ENCODE data around the gene PNPLA6. TPM values are rescaled to one million over a fixed set of nuclear protein-coding genes. Genes with fewer than 3 reads are reported as not detected.

Gene PNPLA6
- total RNA-seq, 1 experiment from 2014 or later = 60.1 TPM

GRCh38 chr19:7552781-7553180, 17.3 kb downstream of the PNPLA6 start:
- no peak for TF ChIP-seq CTCF (IDR thresholded peaks at IDR 0.05; ENCODE audit: unreplicated experiment)
- CTCF ChIA-PET = no interaction called here
- intact Hi-C loops (cut with micrococcal nuclease; ENCODE audit: unreplicated experiment) = no loop called here
- no TSS peak for BruUV-seq (replicated peaks)
- Mint-ChIP-seq H3K4me1 (ENCODE audit: low read depth, unreplicated experiment) (no peaks in the 10 kb centered on the region), H3K4me3 (ENCODE audit: low read depth, unreplicated experiment) (no peak overlapping the region), H3K9me3 (ENCODE audit: low read depth, unreplicated experiment) (no peaks in the 10 kb centered on the region), H3K27me3 (ENCODE audit: unreplicated experiment) (no peaks in the 10 kb centered on the region), H3K27ac (ENCODE audit: unreplicated experiment) (no peak overlapping the region), H3K36me3 (ENCODE audit: insufficient read depth, unreplicated experiment) (peaks cover 16% of the 10 kb centered on the region)
- DNase-seq = no peak

GRCh38 chr19:7554565-7554964, 19.0 kb downstream of the PNPLA6 start:
- no TSS peak for BruUV-seq (replicated peaks)
- H3K9me3 Mint-ChIP-seq (ENCODE audit: low read depth, unreplicated experiment) = no peaks in the 10 kb centered on the region
- DNase-seq = no peak
- CTCF ChIA-PET = interaction anchor here (1.5 kb wide), 1 partner anchor 14 kb away, joined by 3 read pairs; no protein-coding TSS in a partner anchor
- H3K27me3 Mint-ChIP-seq (ENCODE audit: unreplicated experiment) = no peaks in the 10 kb centered on the region
- intact Hi-C loops (cut with micrococcal nuclease; ENCODE audit: unreplicated experiment) = no loop called here
- H3K4me3 Mint-ChIP-seq (ENCODE audit: low read depth, unreplicated experiment) = no peak overlapping the region
- peaks cover 15% of the 10 kb centered on the region for H3K36me3 Mint-ChIP-seq (ENCODE audit: insufficient read depth, unreplicated experiment)
- no peak overlapping the region for H3K27ac Mint-ChIP-seq (ENCODE audit: unreplicated experiment)
- H3K4me1 Mint-ChIP-seq (ENCODE audit: low read depth, unreplicated experiment) = no peaks in the 10 kb centered on the region
- no peak for TF ChIP-seq CTCF (IDR thresholded peaks at IDR 0.05; ENCODE audit: unreplicated experiment)

GRCh38 chr19:7554990-7555864, 19.7 kb downstream of the PNPLA6 start:
- no TSS peak for BruUV-seq (replicated peaks)
- Mint-ChIP-seq H3K9me3 (ENCODE audit: low read depth, unreplicated experiment) (no peaks in the 10 kb centered on the region), H3K4me1 (ENCODE audit: low read depth, unreplicated experiment) (no peaks in the 10 kb centered on the region), H3K27me3 (ENCODE audit: unreplicated experiment) (no peaks in the 10 kb centered on the region), H3K4me3 (ENCODE audit: low read depth, unreplicated experiment) (no peak overlapping the region), H3K27ac (ENCODE audit: unreplicated experiment) (no peak overlapping the region), H3K36me3 (ENCODE audit: insufficient read depth, unreplicated experiment) (peaks cover 11% of the 10 kb centered on the region)
- CTCF ChIA-PET = interaction anchor here (1.5 kb wide), 1 partner anchor 13 kb away, joined by 3 read pairs; no protein-coding TSS in a partner anchor
- TF ChIP-seq CTCF (IDR thresholded peaks at IDR 0.05; ENCODE audit: unreplicated experiment) = no peak
- DNase-seq = no peak
- intact Hi-C loops (cut with micrococcal nuclease; ENCODE audit: unreplicated experiment) = no loop called here

- intact Hi-C loops (cut with micrococcal nuclease; ENCODE audit: unreplicated experiment) = no loop called here
- Mint-ChIP-seq H3K4me1 (ENCODE audit: low read depth, unreplicated experiment) (no peaks in the 10 kb centered on the region), H3K36me3 (ENCODE audit: insufficient read depth, unreplicated experiment) (peaks cover 15% of the 10 kb centered on the region)
These were observed 21.3 kb downstream of the PNPLA6 start for GRCh38 chr19:7556696-7557315.

More at GRCh38 chr19:7556696-7557315, 21.3 kb downstream of the PNPLA6 start:
- no TSS peak for BruUV-seq (replicated peaks)
- CTCF ChIA-PET = no interaction called here
- DNase-seq = no peak
- Mint-ChIP-seq H3K27ac (ENCODE audit: unreplicated experiment) (no peak overlapping the region), H3K27me3 (ENCODE audit: unreplicated experiment) (no peaks in the 10 kb centered on the region), H3K4me3 (ENCODE audit: low read depth, unreplicated experiment) (no peak overlapping the region), H3K9me3 (ENCODE audit: low read depth, unreplicated experiment) (no peaks in the 10 kb centered on the region)
- TF ChIP-seq CTCF (IDR thresholded peaks at IDR 0.05; ENCODE audit: unreplicated experiment) = no peak

All from Calu3 (cell line).